ENCODE data around the gene CNPY4. TPM values are rescaled to one million over a fixed set of nuclear protein-coding genes. Genes with fewer than 3 reads are reported as not detected.
A peak's percentile ranks its signal among the peaks of the same experiment; 100 is the strongest.
"Not testable (repeated sequence)": the region's sequence is repeated elsewhere in the genome, so short reads cannot be mapped to it uniquely, and the experiment has no call there.

Gene CNPY4
- polyA plus RNA-seq, 10 donors: 28.1 to 53.4 (median 38.3) TPM

GRCh38 chr7:100115026-100115425 lies 4.4 kb upstream of the CNPY4 start:
- no peak for DNase-seq

- DNase-seq: no peak
Measured at GRCh38 chr7:100118388-100119071, 904 bp upstream of the CNPY4 start.

DNA sequence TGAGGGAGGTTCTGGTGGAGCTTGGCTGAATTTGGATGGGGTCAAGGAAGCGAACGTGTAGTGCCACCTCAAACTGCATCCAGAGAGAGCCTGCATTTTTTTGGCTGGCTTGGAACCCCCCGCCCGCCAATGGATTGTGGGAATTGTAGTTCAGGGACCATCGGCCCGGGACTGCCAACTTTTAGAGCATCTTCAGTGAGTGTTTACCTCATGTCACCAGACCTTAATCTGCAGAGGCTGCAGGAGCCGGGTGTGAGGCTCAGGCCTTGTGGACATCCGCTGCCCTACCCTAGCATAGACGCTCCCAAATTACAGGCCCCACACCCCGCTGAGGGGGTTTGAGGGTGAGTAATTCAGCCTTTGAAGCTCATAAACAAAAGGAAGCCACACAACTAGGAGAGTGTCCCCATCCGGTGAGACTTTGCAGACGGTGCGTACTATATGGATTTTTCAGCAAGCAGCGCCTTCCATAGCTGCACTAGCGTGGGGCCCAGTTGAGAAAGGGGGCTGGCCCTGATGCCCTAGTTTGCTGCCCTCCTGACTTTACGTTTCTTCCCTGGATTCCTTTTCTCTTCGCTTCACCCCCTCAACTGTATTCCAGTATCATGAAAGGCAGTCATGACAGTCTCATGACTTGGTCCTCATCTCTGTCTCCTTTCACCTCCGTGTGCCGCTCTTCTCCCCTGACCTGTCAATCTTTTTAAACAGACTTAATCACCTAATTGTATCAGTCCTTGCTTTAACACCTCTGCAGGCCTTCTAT lies 717 bp downstream of the CNPY4 start:
- peak in 2 of 3 donors; percentile 65 to 80 for DNase-seq

GRCh38 chr7:100120733-100121036 lies 1.3 kb downstream of the CNPY4 start:
- DNase-seq: no peak

DNA sequence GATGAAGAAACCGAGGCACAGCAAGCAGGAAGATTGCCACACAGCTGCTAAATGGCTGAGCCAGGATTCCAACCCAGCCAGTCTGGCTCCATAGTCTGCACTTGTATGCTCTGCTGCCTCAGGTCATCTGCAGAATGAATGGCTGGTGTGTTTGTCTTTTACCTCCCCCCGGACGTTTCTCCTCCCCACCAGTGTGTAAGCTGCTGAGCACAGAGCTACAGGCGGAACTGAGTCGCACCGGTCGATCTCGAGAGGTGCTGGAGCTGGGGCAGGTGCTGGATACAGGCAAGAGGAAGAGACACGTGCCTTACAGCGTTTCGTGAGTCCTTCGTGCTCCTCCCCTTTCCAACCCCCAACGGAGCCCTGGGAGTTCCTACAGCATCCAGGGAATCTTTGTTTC lies 2.6 kb downstream of the CNPY4 start:
- DNase-seq: no peak

- no peak for DNase-seq
Measured at GRCh38 chr7:100122568-100122967, 3.1 kb downstream of the CNPY4 start.

- DNase-seq: no peak
Measured at GRCh38 chr7:100124301-100125230, 5.1 kb downstream of the CNPY4 start.

- DNase-seq: no peak
Measured at GRCh38 chr7:100126239-100126930, 7.0 kb downstream of the CNPY4 start.

DNA sequence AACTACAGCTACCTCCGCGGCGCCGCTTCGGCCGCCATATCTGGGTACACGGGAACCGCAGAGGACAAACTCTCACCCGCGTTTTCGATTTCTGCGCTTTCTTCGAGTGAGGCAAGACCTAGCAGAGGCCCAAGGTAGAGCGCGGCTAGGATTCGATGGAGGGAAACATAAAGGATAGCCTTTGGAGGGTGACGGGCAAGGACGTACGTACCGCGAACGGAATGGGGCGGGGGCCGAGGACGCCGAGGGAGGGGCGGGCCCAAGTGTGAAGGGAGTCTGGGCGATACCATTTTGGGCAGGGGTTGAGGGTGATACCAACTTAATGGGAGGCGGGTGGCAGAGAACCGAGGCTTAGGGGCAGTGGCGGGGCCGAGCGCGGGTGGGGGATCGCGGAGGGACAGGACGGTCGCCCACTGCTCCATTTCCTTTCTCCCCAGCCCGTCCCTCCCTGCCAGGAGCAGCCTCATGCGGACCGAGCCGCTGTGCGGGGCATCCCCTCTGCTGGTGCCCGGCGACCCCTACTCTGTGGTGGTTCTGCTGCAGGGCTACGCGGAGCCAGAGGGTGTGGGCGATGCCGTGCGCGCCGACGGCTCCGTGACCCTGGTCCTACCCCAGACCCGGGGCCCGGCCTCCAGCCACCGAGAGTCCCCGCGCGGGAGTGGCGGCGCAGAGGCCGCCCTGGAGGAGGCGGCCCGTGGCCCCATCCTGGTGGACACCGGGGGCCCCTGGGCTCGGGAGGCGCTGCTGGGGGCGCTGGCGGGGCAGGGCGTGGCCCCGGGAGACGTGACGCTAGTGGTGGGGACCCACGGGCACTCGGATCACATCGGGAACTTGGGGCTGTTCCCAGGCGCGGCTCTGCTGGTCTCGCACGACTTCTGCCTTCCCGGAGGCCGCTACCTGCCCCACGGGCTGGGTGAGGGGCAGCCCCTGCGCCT lies 7.8 kb downstream of the CNPY4 start, which contains the start of gene MBLAC1:
TSS of gene MBLAC1 (plus strand) at position 37 of the 935 bp plus-strand sequence. CDS start at position 466, 429 bp downstream.
- DNase-seq: peak; percentile 94 to 97 (median 95)

- DNase-seq: peak in 1 of 3 donors; percentile 78
Measured at GRCh38 chr7:100127866-100128636, 8.6 kb downstream of the CNPY4 start.

DNA sequence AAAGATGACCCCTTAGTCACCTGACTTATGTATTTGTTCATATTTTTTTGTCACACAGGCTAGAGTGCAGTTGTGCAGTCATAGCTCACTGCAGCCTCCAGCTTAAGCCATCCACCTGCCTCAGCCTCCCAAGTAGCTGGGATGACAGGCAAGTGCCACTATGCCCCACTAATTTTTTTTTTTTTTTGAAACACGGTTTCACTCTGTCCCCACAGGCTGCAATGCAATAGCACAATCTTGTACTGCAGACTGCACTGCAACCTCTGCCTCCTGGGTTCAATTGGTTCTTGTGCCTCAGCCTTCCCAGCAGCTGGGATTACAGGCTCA lies 9.2 kb downstream of the CNPY4 start:
- no peak for DNase-seq

DNA sequence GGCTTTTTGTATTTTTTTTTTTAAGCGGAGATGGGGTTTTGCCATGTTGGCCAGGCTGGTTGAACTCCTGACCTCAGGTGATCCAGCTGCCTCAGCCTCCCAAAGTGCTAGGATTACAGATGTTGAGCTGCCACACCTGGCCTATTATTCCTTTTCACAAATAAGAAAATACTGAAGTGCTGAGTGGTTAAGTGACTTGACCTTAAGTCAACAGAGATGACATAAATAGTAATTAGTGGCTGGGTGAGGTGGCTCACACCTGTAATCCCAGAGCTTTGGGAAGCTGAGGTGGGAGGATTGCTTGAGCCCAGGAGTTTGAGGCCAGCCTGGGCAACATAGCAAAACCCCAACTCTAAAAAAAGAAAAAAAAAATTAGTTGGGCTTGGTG lies 10.8 kb downstream of the CNPY4 start:
- not testable (repeated sequence) for DNase-seq

GRCh38 chr7:100130608-100131453 lies 11.4 kb downstream of the CNPY4 start:
- peak in 2 of 3 donors; percentile 75 to 88 for DNase-seq

DNA sequence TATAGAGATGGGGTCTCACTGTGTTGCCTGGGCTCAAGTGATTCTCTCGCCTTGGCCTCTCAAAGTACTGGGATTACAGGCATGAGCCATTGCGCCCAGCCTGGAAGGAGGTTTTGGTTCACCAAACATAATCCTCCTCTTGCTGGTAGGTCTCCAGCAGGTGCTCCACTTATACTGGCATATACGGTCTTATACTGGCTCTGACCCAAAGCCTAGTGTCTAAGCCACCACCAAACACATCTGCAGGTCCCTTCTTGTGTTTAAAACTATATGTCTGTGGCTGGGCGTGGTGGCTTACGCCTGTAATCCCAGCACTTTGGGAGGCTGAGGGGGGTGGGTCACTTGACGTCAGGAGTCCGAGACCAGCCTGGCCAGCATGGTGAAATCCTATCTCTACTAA lies 12.7 kb downstream of the CNPY4 start:
- DNase-seq: no peak

GRCh38 chr7:100132697-100133151 lies 13.3 kb downstream of the CNPY4 start:
- DNase-seq: peak in 2 of 3 donors; percentile 59 to 72

- no peak for DNase-seq
Measured at GRCh38 chr7:100137851-100138760, 18.7 kb downstream of the CNPY4 start.

DNA sequence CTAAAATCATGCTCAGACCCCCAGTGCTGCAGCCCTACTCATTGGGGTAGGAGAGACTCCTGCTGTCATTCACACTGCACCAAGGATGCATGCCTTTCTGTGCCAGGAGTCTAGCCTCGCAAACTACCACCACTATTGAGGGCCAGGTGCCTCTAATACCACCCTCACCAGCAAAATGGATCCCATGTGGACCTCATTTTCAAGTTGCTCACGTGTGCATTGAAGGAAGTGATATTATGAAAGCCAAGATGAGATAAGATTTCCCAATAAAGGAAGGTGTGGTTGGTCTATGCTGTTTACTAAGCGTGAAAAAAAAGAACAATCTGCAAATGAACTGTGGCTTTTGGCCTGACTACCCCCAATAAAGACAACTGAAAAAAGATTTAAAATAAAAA lies 22.1 kb downstream of the CNPY4 start:
- no peak for DNase-seq

DNA sequence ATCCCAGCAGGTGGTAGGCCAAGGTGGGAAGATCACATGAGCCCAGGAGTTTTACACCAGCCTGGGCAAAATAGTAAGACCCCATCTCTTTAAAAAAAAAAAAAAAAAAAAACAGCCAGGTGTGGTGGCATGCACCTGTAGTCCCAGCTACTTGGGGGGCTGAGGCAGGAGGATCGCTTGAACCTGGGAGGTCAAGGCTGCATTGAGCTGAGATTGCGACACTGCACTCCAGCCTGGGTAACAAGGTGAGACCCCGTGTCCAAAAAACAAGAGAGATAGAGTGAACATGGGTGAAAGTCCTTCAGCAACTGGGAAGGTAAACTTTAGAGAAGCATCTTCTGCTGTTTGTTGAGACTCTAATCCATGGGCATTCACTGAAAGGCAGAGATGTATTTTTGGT lies 23.0 kb downstream of the CNPY4 start:
- no peak for DNase-seq
